GM11168 (cell line): ENCODE data around the gene UTP18.
"Not testable (repeated sequence)": the region's sequence is repeated elsewhere in the genome, so short reads cannot be mapped to it uniquely, and the experiment has no call there.

Source experiments
- in situ Hi-C: fragments of 300-500 bp; cut with MboI; formaldehyde crosslinking; loops from one replicate; pipeline ENCODE4 v1.12.0; 2022; ENCODE audit warnings: low sequenced_read_pairs; ENCODE audit not compliant: unreplicated experiment

Gene UTP18

DNA sequence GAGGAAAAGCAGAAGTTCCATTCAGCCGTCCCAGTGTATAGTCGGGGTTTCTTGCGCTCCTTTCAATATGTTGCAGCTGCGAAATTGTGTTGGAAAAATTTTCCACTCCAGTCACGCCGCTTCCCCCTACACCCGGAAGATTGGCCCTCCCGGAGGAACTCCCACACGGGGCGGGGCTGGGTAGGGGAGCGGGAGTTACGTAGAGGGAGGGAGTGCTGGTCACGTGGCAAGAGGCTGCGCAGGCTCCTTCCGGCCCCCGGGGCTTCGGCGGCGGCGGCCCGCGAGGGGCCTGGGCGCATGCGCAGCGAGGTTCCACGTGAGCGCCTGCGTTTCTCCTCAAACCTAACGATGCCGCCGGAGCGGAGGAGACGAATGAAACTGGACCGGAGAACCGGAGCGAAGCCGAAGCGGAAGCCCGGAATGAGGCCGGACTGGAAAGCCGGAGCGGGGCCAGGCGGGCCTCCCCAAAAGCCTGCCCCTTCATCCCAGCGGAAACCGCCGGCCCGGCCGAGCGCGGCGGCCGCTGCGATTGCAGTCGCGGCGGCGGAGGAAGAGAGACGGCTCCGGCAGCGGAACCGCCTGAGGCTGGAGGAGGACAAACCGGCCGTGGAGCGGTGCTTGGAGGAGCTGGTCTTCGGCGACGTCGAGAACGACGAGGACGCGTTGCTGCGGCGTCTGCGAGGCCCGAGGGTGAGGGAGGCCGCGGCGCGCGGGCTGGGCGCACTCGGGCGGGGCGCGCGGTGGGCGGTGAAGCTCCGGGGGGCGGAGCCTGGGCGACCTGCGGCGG lies at the start of gene UTP18:
Gene UTP18, plus strand, starts transcription at position 310 of the 787 bp plus-strand sequence. Its CDS starts 39 bp downstream, at position 349.
- in situ Hi-C loops = no loop called here

DNA sequence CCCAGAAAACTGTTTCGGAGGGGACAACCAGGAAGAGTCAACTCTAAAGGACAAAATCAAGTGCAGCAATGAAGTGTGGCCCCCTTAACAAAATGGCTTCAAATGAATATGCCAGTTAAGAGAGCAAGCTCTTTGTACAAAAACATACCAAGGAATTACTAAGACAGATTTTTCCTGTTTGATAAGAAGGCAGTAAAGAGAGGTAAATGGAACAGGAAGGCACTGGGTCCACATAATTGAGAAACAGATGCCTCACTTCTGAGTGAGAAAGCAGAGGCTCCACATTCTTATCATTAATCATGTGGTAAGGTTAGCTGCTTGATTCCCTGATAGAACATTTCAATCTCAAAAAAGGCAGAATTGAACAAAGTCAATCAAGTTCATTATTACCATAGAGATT lies 45.4 kb upstream of the UTP18 start:
- in situ Hi-C loops = no loop called here

DNA sequence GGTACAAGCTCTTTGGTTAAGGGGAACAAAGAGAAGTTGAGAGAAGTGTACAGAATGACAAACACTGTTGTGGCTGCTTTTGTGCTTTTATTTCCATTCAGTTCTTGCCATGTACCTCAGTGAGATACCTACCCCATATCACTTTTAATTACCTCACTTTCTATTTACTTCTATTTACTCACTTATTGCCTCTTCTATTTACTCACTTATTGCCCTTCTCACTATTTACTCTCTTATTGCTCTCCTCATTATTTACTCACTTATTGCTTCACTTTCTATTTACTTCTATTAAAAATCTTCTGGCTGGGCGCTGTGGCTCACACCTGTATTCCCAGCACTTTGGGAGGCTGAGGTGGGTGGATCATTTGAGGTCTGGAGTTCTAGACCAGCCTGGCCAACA lies 42.4 kb upstream of the UTP18 start:
- in situ Hi-C loops = no loop called here

DNA sequence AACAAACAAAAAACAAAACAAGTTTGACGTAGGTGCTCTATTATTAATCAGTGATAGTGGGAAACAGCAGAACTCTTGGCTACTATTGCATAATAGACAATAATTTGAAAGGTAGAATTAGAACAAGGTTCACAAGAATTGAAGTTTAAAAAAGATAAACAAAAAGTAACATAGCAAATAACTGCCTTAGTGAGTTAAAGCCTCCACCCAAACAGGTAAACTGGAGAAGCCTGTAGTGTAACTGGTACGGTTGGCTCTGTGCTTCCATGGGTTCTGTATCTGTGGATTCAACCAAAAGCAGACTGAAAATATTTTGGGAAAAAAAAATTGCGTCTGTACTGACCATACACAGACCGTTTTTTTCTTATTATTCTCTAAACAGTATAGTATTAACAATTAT lies 39.0 kb upstream of the UTP18 start:
- in situ Hi-C loops = no loop called here

DNA sequence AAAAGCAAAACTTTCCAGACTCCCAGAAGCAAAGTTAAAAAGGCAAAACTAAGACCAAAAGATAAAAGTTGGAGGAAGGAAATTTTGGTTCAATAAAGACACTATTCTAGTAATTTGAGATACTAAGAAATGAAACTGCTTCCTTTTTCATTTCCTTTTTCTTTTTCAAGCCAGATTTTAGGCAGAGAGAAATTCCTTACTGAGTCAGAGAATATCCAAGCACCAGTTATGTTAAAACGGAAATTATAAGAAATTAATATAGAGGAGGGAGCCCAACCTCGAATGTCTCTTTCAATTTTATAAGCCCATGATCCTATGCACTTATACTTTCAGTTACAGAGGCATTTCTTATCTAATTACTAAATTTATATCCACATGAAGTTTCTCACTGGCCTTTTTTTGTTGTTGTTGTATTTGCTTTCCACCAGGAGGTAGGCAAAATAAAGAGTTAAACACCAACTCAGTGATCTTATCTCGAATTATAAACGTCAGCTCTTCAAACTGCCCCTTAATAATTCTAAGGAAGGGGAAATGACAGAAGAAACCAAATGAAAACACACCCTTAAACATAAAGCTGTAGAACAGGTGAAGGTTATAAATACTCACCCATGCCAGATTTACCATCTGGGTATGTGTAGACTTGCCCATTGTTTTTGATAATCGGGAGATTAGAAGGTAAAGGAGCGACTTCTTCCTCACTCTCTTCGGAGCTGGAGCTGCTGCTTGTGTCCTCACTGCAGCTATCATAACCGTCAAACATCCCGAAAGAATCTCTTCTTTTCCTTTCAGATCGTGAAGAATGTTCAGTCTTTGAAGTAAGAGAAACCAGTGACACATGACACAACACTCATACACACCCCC lies 35.7 kb upstream of the UTP18 start:
- in situ Hi-C loops = no loop called here

DNA sequence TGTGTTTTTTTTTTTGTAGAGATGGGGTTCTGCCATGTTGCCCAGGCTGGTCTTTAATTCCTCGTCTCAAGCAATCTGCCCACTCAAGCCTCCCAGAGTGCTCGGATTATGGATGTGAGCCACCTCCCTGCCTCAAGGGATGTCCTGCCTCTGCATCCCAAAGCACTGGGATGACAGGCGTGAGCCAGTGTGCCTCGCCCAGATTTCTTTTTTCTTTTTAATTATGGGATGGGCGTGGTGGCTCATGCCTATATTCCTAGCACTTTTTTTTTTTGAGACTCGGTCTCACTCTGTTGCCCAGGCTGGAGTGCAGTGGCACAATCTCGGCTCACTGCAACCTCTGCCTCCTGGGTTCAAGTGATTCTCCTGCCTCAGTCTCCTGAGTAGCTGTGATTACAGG lies 34.8 kb upstream of the UTP18 start:
- in situ Hi-C loops = not testable (repeated sequence)

DNA sequence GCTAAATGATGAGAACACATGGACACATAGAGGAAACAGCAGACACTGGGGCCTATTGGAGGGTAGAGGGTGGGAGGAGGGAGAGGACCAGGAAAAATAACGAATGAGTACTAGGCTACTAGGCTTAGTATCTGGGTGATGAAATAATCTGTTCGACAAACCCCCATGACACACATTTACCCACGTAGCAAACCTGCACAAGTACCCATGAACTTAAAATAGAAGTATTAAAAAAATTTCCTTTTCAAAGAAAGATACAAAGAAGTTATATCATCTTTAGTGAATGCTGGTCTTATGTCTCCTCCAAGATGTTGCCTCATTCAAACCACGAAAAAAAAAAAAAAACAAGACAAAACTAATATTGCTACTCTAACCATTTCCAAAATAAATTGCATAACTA lies 32.2 kb upstream of the UTP18 start:
- in situ Hi-C loops = no loop called here

DNA sequence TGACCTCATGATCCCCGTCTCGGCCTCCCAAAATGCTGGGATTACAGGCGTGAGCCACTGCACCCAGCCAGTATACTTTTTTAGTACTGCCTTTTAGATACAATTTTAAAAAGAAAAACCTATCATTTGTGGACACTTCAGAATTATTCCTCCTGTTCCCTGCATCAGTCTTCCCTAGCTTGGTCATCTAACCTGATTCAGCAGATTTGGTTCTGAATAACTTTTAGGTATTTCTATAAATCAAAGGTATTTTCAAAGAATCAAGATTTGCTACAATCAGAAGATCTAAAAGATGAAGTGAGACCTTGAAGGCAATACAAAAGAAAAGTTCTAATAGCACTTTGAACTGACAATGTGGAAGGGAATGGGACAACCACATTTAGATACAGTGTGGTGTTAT lies 30.5 kb upstream of the UTP18 start:
- in situ Hi-C loops = no loop called here

DNA sequence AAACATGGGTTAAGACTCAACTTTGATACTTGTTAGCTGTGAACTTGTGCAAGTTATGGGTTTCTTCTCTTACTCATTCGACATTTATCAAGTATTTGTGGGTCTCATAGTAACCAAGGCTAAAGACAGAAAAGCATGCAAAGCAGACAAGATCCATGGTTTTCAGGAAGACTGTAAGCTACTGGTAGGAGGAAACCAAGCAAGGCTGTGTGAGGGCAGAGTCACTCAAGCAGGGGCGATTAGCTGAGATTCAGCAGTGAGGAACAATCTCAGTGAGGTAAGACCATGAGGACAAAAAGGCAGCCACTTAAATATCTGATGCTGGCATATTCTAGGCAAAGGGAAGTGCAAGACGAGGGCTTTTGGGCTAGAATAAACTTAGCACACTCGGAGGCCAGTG lies 30.0 kb upstream of the UTP18 start:
- in situ Hi-C loops = no loop called here

DNA sequence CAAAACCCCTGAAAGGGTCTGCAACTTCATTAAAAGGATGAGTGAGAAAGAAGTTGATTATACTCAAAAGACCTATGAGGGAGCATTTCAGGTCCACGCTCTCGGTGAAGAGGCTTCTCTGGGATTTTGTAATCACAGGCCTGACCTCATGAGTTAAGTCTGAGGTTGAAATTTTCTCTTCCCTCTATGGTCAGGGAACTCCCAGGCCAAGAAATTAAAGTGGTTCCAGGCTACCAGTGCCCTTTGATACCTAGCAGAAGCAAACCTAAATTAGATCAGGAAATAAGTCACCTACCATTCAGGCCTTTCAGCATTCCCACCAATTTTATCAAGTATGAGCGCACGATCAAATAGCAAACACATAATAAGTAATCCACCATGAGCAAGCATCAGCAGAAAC lies 28.3 kb upstream of the UTP18 start:
- in situ Hi-C loops = no loop called here

DNA sequence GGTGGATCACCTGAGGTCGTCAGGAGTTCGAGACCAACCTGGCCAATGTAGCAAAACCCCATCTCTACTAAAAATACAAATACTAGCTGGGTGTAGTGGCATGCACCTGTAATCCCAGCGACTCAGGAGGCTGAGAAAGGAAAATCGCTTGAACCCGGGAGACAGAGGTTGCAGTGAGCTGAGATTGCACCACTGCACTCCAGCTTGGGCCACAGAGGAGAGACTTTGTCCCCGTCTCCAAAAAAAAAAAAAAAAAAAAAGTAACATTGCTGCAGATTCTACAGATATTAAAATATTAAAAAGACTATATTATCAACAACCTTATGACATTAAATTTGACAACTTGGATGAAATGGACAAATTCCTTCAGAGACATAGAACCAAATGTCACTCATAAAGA lies 26.2 kb upstream of the UTP18 start:
- in situ Hi-C loops = no loop called here

DNA sequence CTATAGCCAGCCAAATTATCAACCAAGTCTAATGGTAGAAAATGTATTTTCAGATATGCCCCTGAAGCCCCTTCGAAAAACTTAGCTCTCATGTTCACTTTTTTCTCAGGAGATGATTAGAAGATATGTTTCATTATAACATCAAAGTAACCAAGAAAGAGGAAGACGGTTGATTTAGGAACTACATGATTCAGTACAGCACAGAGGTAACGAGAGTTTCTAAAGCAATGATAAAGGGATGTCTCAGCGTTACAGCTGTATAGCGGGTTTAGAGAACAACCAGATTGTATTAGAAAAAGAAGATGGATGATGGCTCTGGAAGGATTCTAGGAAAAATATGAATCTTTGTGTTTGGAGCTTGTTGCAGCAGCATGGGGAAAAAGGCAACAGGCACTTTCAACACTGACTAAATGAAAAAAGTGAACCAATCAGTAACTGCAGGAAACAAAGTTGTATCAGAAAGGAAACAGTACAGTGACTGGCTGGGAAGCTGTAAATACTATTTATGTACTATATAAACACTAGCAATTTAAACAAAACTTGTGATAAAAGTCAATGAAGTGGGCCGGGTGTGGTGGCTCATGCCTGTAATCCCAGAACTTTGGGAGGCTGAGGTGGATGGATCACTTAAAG lies 22.0 kb upstream of the UTP18 start:
- in situ Hi-C loops = no loop called here

DNA sequence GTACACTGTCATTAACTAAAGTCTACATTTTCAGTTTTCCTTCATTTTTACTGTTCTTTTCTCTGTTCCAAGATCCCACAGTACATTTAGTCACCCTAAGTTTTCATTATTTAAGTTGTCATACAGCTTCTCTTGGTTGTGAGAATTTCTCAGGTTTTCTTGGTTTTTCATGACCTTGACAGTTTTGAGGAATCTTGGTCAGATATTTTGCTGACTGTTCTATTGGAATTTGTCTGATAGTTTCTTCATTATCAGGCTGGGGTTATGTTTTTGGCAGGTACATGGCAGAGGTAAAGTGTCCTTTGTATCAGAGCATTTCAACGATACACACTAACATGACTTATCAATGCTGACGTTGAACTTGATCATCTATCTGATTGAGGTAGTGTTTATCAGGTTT lies 20.1 kb upstream of the UTP18 start:
- in situ Hi-C loops = no loop called here

DNA sequence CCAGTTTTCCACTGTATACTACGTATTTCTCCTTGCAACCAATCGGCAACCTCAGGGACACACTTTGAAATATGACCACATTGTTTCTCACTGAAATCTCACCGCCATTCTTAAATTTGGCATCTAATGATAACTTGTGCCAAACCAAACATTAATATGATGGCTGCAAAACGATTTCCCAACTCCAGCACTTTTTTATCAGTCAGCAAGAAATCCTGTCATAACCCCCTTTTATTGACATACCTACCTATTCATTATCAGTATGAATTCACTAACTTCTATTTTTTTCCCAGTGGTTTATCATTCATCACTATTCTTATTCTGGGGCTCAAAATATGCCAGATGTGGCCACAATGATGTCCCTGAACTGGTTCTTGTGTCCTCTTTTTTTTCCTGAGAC lies 16.3 kb upstream of the UTP18 start:
- in situ Hi-C loops = no loop called here

DNA sequence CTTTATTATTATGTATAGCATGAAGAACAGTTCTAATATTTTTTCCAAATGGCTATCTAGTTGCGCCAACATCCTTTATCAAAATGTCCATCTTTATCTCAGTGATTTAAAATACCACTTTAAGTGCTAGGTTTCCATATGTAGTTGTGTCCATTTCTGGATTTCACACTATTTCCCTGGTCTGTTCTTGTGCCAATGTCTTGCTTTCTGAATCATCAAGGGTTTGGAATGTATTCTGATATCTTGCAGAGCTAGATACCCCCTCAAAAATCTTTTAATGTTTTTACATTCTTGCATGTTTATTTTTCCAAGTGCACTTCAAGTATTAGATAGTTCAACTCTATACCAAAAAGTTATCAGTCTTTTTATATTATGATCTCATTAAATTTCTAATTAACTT lies 14.8 kb upstream of the UTP18 start:
- in situ Hi-C loops = no loop called here

DNA sequence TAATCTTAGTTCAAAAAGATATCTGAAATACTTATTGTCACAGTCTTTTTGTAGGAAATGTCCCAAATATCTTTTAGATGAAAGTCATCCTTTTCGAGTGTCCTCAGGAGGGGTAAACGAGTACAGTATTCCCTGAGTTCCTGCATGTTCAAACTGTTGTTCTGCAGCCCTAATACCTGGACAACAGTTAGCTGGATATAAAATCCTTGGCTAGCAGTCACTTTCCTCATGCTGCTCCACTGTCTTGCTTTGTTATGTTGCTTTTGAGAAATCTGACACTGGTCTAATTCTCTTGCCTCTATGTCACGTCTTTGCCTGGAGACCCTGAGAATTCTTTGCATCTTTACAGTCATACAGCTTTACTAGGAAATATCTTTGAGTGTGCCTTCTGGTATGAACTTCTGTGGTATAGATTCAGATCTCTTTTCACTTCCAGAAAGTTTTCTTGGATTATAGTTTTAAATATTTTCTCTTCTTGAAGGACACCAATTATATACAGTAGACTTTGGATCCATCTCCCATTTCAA lies 10.0 kb upstream of the UTP18 start:
- in situ Hi-C loops = no loop called here

DNA sequence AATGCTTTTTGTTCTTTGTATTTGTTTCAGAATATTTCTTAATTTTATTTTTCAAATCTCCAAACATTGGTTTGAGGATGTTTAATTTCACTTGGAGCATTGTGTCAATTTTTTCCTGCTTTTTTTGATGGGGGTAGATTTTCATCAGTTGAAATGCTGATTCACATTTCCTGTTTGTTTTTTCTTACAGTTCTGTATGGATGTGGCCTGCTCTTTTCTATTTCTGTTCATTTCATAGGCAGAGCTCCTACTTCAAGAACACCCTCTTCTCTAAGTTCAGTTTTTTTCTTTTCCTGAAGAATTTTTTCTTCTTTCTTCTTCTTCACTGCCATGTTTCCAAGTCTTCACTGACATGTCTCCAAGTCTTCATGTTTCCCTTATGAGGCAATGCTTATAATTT lies 9.3 kb upstream of the UTP18 start:
- in situ Hi-C loops = no loop called here

DNA sequence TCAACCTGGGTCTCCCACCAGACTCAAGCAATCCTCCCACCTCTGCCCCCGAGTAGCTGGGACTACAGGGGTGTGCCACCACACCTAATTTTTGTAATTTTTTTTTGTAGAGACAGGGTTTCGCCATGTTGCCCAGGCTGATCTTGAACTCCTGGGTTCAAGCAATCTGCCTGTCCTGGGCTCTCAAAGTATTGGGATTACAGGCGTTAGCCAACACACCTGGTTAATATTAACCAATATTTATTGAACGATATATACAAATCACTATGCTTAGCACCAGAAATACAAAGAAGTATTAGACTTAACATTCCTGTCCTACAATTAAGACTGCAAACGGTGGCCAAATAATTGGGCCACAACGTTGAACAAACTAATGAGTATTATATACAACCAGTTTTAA lies 4.7 kb upstream of the UTP18 start:
- in situ Hi-C loops = no loop called here

DNA sequence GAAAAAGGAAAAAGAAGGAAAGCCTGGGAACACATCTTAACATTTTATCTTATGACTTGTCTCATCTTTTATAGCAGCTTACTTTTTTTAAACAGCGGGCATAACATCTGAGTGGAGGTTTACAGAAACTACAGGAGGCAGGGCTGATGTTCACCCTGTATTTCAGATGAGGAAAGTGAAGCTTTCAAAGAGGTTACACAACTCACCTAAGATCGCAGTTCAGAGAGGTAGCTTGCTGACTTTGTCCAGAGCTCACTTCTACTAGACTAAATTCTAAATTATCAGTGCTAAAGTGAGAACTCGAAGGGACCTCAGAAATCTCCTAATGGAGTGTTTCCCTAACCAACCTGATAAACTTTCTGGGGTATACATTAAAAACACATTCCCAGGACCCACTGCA lies 4.2 kb upstream of the UTP18 start:
- in situ Hi-C loops = no loop called here

DNA sequence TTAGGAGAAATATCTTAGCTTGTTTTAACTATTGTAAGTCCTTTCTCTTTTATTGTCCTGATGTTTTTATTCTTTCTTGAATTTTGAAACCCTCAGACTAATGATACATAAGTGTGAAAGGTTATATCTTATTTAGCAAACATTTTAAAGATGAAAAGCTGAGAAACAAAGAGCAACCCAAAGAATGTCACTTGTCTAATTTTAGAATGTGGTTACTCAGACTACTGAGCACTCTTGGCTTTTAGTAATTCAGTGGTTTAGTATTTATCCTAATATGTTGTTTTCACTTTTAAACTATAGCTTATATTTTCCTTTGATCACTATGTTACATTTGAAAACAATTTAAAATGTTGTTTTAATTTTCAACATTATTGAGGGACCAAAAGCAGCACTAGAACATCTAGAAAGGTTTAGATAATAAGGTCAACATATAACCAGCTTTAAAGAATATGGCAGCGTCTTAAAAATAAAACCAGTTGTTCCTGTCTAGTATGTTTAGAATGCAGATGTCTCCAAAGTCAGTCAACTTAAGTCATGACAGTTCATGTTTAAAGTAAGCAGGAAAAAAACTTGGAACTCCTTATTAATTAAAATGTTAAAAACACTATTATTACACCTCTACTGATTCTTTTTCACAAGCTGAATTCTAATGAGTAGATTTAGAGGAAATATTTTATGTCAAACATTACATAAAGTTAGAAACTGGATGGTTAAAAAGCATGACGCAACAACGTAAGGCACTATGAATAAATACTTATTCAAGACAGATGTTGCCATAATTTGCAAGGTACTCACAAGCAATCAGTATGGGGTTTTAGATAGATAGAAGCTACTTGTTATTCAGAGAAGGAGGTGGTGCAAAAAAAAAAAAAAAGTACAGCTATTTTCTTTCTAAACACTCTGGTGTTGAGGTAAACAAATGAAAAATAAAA lies 2.9 kb upstream of the UTP18 start:
- in situ Hi-C loops = no loop called here
